Large intestine (tissue), 12 donors: ENCODE results near the gene UBA7. TPM values are rescaled to one million over a fixed set of nuclear protein-coding genes. Genes with fewer than 3 reads are reported as not detected.
A peak's percentile ranks its signal among the peaks of the same experiment; 100 is the strongest.

ENCODE experiments used
- DNase-seq, 2 donors: peaks; one replicate each; pipeline versions ENCODE4 v3.0.0 to v3.0.0-alpha.2; 2013
- H3K27ac ChIP-seq: one replicate; pipeline ENCODE4 v1.5.1; 2013; ENCODE audit warnings: low read length
- H3K27me3 ChIP-seq: 2 replicates; pipeline ENCODE4 v1.6.1; 2013; ENCODE audit warnings: low read length; ENCODE audit not compliant: control insufficient read depth, insufficient read depth
- H3K36me3 ChIP-seq: 2 replicates; pipeline ENCODE4 v1.6.1; 2013; ENCODE audit warnings: low read length; ENCODE audit not compliant: control insufficient read depth, insufficient read depth
- H3K4me1 ChIP-seq: one replicate; pipeline ENCODE4 v1.6.1; 2013; ENCODE audit warnings: low read length; ENCODE audit not compliant: control insufficient read depth, insufficient read depth
- H3K4me3 ChIP-seq: one replicate; pipeline ENCODE4 v1.5.1; 2013; ENCODE audit warnings: low read length
- H3K9me3 ChIP-seq: one replicate; pipeline ENCODE4 v1.6.1; 2013; ENCODE audit warnings: mild to moderate bottlenecking, low read depth, low read length, moderate library complexity; ENCODE audit not compliant: control insufficient read depth
- WGBS: methylation state at CpG from one replicate; pipeline ENCODE4 v1.1.5; 2013; ENCODE audit warnings: low lambda C conversion rate; ENCODE audit not compliant: insufficient coverage; 5-methylcytosine and 5-hydroxymethylcytosine counted together
- long read RNA-seq, 11 donors: transcript quantifications; one replicate each; lab custom pipeline, GENCODE V29; 2026
- polyA plus RNA-seq: library from polyadenylated mRNA; unstranded; fragments of 120-200 nt; gene quantifications from one replicate; pipeline ENCODE4 v1.2.1, GENCODE V29; 2013

The UBA7 gene
- polyA plus RNA-seq = 60.4 TPM
- long read RNA-seq, donor 1, partial matches to known transcripts = 9 of 12 reads
- long read RNA-seq, donor 1, other reads (novel, unspliced or antisense) = 0 of 12 reads
- long read RNA-seq, donor 2, partial matches to known transcripts = 16 of 18 reads
- long read RNA-seq, donor 2, other reads (novel, unspliced or antisense) = 0 of 18 reads
- long read RNA-seq, donor 3 = 0 reads
- long read RNA-seq, donor 4 = 0 reads
- long read RNA-seq, donor 5, partial matches to known transcripts = 12 of 13 reads
- long read RNA-seq, donor 5, other reads (novel, unspliced or antisense) = 0 of 13 reads
- long read RNA-seq, donor 6, partial matches to known transcripts = 12 of 14 reads
- long read RNA-seq, donor 6, other reads (novel, unspliced or antisense) = 0 of 14 reads
- long read RNA-seq, donor 7, partial matches to known transcripts = 9 of 9 reads
- long read RNA-seq, donor 7, other reads (novel, unspliced or antisense) = 0 of 9 reads
- long read RNA-seq, donor 8, partial matches to known transcripts = 12 of 14 reads
- long read RNA-seq, donor 8, other reads (novel, unspliced or antisense) = 0 of 14 reads
- long read RNA-seq, donor 9 = 0 reads
- long read RNA-seq, donor 10, partial matches to known transcripts = 15 of 17 reads
- long read RNA-seq, donor 10, other reads (novel, unspliced or antisense) = 0 of 17 reads
- long read RNA-seq, donor 11, partial matches to known transcripts = 13 of 15 reads
- long read RNA-seq, donor 11, other reads (novel, unspliced or antisense) = 0 of 15 reads

DNA sequence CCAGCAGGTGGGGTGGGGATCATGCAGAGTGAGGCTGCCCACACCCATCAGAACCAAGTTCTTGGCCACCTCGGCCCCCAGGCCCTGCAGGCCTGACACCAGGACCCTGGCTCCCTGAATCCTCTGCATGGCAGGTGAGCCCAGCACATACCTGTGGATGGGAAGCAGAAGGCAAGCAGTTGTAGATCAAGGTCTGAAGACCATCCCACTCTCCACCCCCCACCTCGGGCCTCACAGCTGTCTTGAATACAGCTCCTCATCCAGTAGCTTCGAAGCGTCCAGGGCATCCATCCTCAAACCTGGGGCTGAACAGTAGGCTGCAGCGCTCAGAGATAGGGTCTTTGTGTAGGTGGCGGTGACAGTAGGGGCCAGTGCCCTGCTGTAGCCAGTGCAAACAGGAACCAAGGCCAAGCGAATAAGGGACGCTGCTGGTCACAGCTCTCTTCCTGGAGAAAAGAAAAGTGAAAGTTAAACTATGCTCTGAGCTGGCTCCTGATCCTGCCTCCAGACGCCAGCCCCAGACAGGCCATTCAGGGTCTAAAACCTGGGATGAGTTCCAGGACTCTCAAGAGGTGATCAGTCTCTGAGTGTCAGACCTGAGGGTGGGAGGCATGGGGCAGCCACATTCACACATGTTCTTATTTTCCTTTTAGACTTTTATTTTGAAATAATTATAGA is at the start of gene UBA7:
UBA7 (minus strand) TSS at position 457 of the 678 bp plus-strand sequence; CDS start at position 291, 166 bp downstream.
- DNase-seq = peak; percentile 74 to 83
- Histone ChIP-seq H3K9me3 (no peaks in the 10 kb centered on the region), H3K4me3 (peak within 1 kb of the TSS; percentile 36), H3K27ac (peak within 1 kb of the TSS; percentile 71), H3K4me1 (peaks cover 16% of the 10 kb centered on the region), H3K36me3 (peaks cover 33% of the 10 kb centered on the region), H3K27me3 (no peaks in the 10 kb centered on the region)
- 60% methylated on average over 1 of the region's 9 CpGs for WGBS

DNA sequence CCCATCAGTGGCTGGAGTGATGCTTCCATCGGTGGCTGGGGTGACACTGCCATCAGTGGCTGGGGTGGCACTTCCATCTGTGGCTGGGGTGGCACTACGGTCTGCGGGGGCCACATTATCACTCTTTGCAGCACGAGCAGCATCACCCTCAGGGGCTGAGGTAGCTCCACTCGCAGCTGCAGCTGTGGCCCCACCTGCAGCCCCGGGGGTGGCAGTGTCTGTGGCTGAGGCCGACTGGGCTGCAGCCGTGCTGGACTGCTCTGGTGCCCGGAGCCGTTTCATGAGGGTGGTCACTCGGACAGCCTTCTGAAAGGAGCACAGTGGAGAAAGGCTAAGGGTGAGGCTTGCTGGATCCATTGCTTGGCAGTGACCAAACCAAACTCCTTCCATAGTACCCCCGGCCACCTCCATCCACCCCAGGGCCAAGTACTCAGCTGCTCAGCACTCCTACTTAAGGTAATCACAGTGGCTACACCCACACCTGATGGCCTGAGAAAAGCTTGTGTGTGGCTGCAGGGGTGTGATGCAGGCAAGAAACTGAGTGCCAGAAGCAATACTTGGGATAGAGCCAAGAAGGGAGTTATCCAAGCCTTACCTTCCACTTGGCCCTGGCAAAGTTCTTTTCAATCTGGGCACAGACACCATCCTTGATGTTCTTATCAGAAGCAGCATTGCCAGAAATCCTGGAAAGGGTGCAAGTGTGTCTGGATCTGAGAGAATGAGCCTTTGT is 46.0 kb upstream of the UBA7 start:
- H3K4me3 ChIP-seq = no peak overlapping the region
- no peak overlapping the region for H3K27ac ChIP-seq
- no peaks in the 10 kb centered on the region for H3K27me3 ChIP-seq
- DNase-seq = no peak
- no CpG with 5 or more reads among the region's 12 CpGs for WGBS
- H3K36me3 ChIP-seq = no peaks in the 10 kb centered on the region
- peaks cover 8% of the 10 kb centered on the region for H3K4me1 ChIP-seq
- no peaks in the 10 kb centered on the region for H3K9me3 ChIP-seq

DNA sequence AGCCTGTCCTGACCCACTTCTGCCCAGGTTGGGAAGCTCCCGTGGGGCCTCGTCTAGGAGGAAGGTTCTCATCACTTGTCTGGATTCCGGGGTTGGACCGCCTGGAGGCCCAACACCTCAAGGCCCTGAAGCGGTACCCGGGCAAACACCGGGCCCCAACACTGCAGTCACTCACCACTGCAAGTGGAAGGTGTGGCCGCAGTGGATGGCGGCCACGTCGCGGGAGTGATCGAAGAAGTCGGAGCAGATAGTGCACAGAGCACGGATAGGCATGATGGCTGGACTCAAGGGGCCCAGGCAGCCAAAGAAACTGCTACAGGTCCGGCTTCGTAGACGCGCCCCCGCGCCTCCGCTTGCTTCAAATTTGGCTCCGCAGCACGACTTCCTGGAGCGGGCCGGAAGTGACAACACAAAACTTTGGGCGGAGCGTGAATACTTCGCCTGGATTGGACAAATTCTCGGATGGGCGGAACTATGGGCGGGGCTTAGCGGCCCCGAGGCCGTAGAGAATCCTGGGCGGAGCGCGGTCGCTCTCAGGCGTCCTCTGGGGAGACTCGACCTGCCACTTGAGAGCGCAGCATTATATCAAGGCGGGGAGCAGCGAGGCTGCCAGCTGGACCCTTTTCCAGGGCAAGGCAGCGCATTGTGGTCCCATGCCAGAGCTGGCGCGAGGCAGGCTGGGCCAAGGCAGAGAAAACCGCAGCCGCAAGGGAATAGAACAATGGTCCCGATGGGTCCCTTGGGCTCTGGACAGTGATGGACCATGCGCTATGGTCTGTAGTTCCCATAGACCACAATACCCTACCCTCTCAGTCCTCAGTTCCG is 42.6 kb upstream of the UBA7 start, which contains the start of gene TRAIP:
TRAIP (minus strand) TSS at position 384 of the 825 bp plus-strand sequence; CDS start at position 273, 111 bp downstream.
- Histone ChIP-seq H3K4me3 (peak within 1 kb of the TSS; percentile 73), H3K4me1 (peaks cover 8% of the 10 kb centered on the region), H3K27me3 (no peaks in the 10 kb centered on the region), H3K9me3 (no peaks in the 10 kb centered on the region), H3K27ac (peak within 1 kb of the TSS; percentile 69), H3K36me3 (no peaks in the 10 kb centered on the region)
- DNase-seq = peak; percentile 95 to 96
- WGBS = no CpG with 5 or more reads among the region's 52 CpGs

GRCh38 chr3:49855662-49856061 is 41.9 kb upstream of the UBA7 start:
- Histone ChIP-seq H3K4me3 (peak overlapping the region; percentile 73), H3K27me3 (no peaks in the 10 kb centered on the region), H3K4me1 (peaks cover 8% of the 10 kb centered on the region), H3K36me3 (no peaks in the 10 kb centered on the region), H3K9me3 (no peaks in the 10 kb centered on the region), H3K27ac (no peak overlapping the region)
- DNase-seq = no peak
- no CpG with 5 or more reads among the region's 5 CpGs for WGBS

- Histone ChIP-seq H3K4me1 (peaks cover 21% of the 10 kb centered on the region), H3K9me3 (no peaks in the 10 kb centered on the region), H3K27me3 (no peaks in the 10 kb centered on the region), H3K27ac (no peak overlapping the region), H3K36me3 (no peaks in the 10 kb centered on the region), H3K4me3 (no peak overlapping the region)
- WGBS = no CpG with 5 or more reads among the region's 3 CpGs
- DNase-seq = peak; percentile 42 to 82
Measured at GRCh38 chr3:49845694-49846093, 31.9 kb upstream of the UBA7 start.

- no peaks in the 10 kb centered on the region for H3K9me3 ChIP-seq
- no peak overlapping the region for H3K4me3 ChIP-seq
- no CpG with 5 or more reads among the region's 5 CpGs for WGBS
- H3K27me3 ChIP-seq = no peaks in the 10 kb centered on the region
- H3K36me3 ChIP-seq = no peaks in the 10 kb centered on the region
- H3K27ac ChIP-seq = no peak overlapping the region
- H3K4me1 ChIP-seq = peaks cover 21% of the 10 kb centered on the region
- no peak for DNase-seq
Measured at GRCh38 chr3:49844464-49845183, 30.9 kb upstream of the UBA7 start.

- H3K4me1 ChIP-seq = peaks cover 21% of the 10 kb centered on the region
- H3K27ac ChIP-seq = no peak overlapping the region
- DNase-seq = no peak
- H3K9me3 ChIP-seq = no peaks in the 10 kb centered on the region
- WGBS = no CpG with 5 or more reads among the region's 3 CpGs
- no peak overlapping the region for H3K4me3 ChIP-seq
- H3K27me3 ChIP-seq = no peaks in the 10 kb centered on the region
- peaks cover 3% of the 10 kb centered on the region for H3K36me3 ChIP-seq
Measured at GRCh38 chr3:49842843-49843517, 29.2 kb upstream of the UBA7 start.

GRCh38 chr3:49841806-49842205 is 28.1 kb upstream of the UBA7 start:
- no CpG with 5 or more reads among the region's 7 CpGs for WGBS
- Histone ChIP-seq H3K36me3 (peaks cover 3% of the 10 kb centered on the region), H3K27ac (no peak overlapping the region), H3K27me3 (no peaks in the 10 kb centered on the region), H3K9me3 (no peaks in the 10 kb centered on the region), H3K4me3 (no peak overlapping the region), H3K4me1 (peaks cover 21% of the 10 kb centered on the region)
- DNase-seq = no peak
